ENCODE results near the gene SGIP1. TPM values are rescaled to one million over a fixed set of nuclear protein-coding genes. Genes with fewer than 3 reads are reported as not detected.

SGIP1 gene
- total and polyA plus RNA-seq, 8 donors, result 6.8 to 16.6 (median 8.6) TPM

DNA sequence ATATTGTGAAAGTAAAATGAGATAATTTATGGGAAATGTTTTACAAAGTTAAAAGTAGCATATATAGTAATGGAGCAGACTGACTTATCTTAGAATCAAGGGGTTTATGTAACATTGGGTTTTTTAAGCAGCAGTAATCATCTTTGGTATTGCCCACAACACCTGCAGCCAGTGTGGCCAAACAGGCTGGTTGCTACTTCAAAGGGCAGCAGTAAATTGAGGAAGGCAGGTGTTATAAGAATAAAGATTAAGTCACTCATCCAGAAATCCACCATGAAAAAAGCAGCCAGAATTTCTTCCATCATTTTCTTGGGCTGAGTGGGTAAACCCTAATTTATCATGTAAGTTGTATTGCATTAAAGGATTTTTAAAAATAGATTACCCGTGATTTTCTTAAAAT lies 235.0 kb downstream of the SGIP1 start:
- no peak for DNase-seq
- Histone ChIP-seq H3K27ac (no peak overlapping the region), H3K4me3 (no peak overlapping the region), H3K9me3 (no peaks in the 10 kb centered on the region), H3K4me1 (no peaks in the 10 kb centered on the region), H3K36me3 (no peaks in the 10 kb centered on the region), H3K27me3 (no peaks in the 10 kb centered on the region)
- TF ChIP-seq CTCF (IDR thresholded peaks at IDR 0.05), result no peak
- no peak for ATAC-seq
- intact Hi-C loops (cut with DNase I), result loop anchor here in 1 of 2 donors (10.0 kb wide), 1 partner anchor 386 kb away; no protein-coding TSS in a partner anchor

- Histone ChIP-seq H3K27me3 (no peaks in the 10 kb centered on the region), H3K4me3 (no peak overlapping the region), H3K4me1 (no peaks in the 10 kb centered on the region), H3K36me3 (no peaks in the 10 kb centered on the region), H3K9me3 (no peaks in the 10 kb centered on the region), H3K27ac (no peak overlapping the region)
- ATAC-seq, result no peak
- intact Hi-C loops (cut with DNase I), result loop anchor here in 1 of 2 donors (10.0 kb wide), 1 partner anchor 385 kb away; no protein-coding TSS in a partner anchor
- no peak for DNase-seq
- TF ChIP-seq CTCF (IDR thresholded peaks at IDR 0.05), result no peak
These were observed 235.7 kb downstream of the SGIP1 start for GRCh38 chr1:66769512-66770229.

GRCh38 chr1:66770240-66770639 lies 236.3 kb downstream of the SGIP1 start:
- intact Hi-C loops (cut with DNase I), result no loop called here
- Histone ChIP-seq H3K9me3 (no peaks in the 10 kb centered on the region), H3K27ac (no peak overlapping the region), H3K27me3 (no peaks in the 10 kb centered on the region), H3K4me3 (no peak overlapping the region), H3K4me1 (no peaks in the 10 kb centered on the region), H3K36me3 (no peaks in the 10 kb centered on the region)
- TF ChIP-seq CTCF (IDR thresholded peaks at IDR 0.05), result no peak
- ATAC-seq, result no peak
- no peak for DNase-seq

DNA sequence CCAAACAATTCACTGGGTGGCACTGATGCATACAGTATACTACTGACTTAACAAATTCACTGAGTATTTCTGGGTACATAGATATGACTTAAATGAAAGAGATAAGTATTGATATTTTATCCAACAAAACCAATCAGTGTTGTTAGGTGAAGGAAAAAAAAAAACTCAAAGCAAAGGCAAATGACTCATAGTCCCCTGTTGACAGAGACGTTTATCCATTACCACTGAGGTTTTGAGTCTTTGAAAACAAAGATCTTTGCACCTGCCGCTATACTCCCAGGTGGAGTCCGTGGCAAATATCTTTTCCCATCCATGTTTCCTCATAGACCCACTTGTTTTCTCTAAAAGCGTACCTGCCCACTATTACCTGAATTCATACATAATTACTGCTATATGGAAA lies 236.7 kb downstream of the SGIP1 start:
- no peak overlapping the region for H3K4me3 ChIP-seq
- H3K4me1 ChIP-seq, result no peaks in the 10 kb centered on the region
- H3K27ac ChIP-seq, result no peak overlapping the region
- no peak for TF ChIP-seq CTCF (IDR thresholded peaks at IDR 0.05)
- DNase-seq, result no peak
- no peaks in the 10 kb centered on the region for H3K27me3 ChIP-seq
- ATAC-seq, result no peak
- no peaks in the 10 kb centered on the region for H3K9me3 ChIP-seq
- H3K36me3 ChIP-seq, result no peaks in the 10 kb centered on the region
- intact Hi-C loops (cut with DNase I), result no loop called here

DNA sequence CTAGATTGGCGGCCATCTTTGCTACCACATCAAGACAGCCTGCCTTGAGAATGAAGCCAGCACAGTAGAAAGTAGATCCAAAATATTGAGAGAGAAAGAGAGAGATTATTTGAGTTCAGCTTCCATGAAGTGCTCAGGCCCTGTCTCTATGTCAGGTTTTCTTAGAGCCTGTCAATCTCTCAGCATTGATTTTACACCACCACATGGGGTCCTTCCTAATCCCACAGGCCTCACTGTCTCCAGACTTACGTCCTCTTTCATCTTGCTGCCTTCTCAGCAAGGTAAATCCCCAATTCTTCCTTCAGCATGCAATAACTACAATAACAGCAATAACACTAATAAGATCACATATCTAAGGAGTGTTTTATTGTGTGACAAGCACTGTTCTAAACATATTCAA lies 239.3 kb downstream of the SGIP1 start:
- Histone ChIP-seq H3K4me1 (no peaks in the 10 kb centered on the region), H3K9me3 (no peaks in the 10 kb centered on the region), H3K27ac (no peak overlapping the region), H3K27me3 (no peaks in the 10 kb centered on the region), H3K4me3 (no peak overlapping the region), H3K36me3 (no peaks in the 10 kb centered on the region)
- DNase-seq (no peak), ATAC-seq (no peak)
- no peak for TF ChIP-seq CTCF (IDR thresholded peaks at IDR 0.05)
- intact Hi-C loops (cut with DNase I), result no loop called here
